ENCODE measurements around the gene BCL2L2.

DNA sequence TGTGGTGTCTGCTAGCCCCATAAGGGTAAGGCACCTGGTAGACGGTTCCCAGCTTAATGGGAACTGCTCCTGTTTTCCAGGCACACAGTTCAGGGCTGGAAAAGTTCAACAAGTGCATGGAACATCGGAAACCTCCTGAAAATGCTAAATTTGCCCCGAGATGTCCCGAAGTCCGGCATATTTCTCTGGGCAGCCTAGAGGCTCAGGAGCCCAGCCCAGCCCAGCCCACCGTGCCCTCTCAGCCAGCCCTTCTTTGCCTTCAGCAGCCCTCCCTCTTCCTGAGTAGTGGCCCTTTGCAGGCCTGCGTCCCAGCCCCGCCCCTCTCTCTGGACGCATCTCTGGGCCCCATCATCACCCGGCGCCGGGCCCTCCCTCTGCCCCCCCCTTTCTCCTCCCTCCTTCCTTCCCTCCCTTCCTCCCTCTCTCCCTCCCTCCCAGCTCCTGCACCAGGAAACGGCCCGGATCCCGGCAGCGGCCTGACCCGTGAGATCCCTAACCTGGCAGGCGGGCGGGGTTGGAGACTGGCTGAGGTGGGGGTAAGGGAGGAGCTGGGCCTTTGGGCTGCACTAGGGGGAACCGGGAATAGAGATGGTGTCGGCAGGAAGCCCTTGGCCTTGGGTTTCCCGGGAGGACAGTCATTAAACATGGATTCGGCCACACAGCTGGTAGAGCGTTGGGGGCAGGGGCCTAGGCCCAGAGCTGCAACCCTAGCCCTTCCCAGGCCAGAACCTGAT lies at the start of gene BCL2L2:
- TF ChIP-seq POLR2A (IDR thresholded peaks at IDR 0.05) = peak in 3 of 4 donors; percentile 43 to 76 (median 47)
- TF ChIP-seq, protein P1, sequence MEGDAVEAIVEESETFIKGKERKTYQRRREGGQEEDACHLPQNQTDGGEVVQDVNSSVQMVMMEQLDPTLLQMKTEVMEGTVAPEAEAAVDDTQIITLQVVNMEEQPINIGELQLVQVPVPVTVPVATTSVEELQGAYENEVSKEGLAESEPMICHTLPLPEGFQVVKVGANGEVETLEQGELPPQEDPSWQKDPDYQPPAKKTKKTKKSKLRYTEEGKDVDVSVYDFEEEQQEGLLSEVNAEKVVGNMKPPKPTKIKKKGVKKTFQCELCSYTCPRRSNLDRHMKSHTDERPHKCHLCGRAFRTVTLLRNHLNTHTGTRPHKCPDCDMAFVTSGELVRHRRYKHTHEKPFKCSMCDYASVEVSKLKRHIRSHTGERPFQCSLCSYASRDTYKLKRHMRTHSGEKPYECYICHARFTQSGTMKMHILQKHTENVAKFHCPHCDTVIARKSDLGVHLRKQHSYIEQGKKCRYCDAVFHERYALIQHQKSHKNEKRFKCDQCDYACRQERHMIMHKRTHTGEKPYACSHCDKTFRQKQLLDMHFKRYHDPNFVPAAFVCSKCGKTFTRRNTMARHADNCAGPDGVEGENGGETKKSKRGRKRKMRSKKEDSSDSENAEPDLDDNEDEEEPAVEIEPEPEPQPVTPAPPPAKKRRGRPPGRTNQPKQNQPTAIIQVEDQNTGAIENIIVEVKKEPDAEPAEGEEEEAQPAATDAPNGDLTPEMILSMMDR (IDR thresholded peaks at IDR 0.05) = peak in 1 of 6 experiments; percentile 13

Data from esophagus squamous epithelium (tissue), 4 donors.